NCI-H524 treated with DMSO at 0.1 percent for 48 hours (cell line): ENCODE measurements around the gene PCIF1.
"Not testable (repeated sequence)": the region's sequence is repeated elsewhere in the genome, so short reads cannot be mapped to it uniquely, and the experiment has no call there.

Source experiments
- DNase-seq: peaks from one replicate; lab custom pipeline; 2025; lab: John Stamatoyannopoulos, UW

The PCIF1 gene

GRCh38 chr20:45994761-45995493 lies 60.4 kb downstream of the PCIF1 start:
- no peak for DNase-seq

GRCh38 chr20:45995495-45996097 lies 61.1 kb downstream of the PCIF1 start:
- not testable (repeated sequence) for DNase-seq

- DNase-seq = no peak
Observed at GRCh38 chr20:45997187-45997586, 62.7 kb downstream of the PCIF1 start.
